Astrocyte (in vitro differentiated cells and primary cell): ENCODE data around the gene ZNRF1. TPM values are rescaled to one million over a fixed set of nuclear protein-coding genes. Genes with fewer than 3 reads are reported as not detected.

Experiments used
- DNase-seq: peaks from one replicate; pipeline ENCODE4 v3.0.0-alpha.2; 2010; ENCODE audit warnings: low read depth
- FAIRE-seq: peaks from 2 replicates; lab custom pipeline; 2011; peaks lifted over from hg19 to GRCh38; lab: Jason Lieb, UNC
- H2AFZ ChIP-seq: 2 replicates; pipeline ENCODE4 v1.6.0; 2012; ENCODE audit warnings: low read depth, low read length, inconsistent platforms
- H3K27ac ChIP-seq: 2 replicates; pipeline ENCODE4 v1.5.1; 2011; ENCODE audit warnings: low read depth, low read length, inconsistent platforms
- H3K27me3 ChIP-seq: 2 replicates; pipeline ENCODE4 v1.6.0; 2011; ENCODE audit warnings: low read length, inconsistent platforms; ENCODE audit not compliant: insufficient read depth
- H3K36me3 ChIP-seq: 2 replicates; pipeline ENCODE4 v1.5.1; 2011; ENCODE audit warnings: low read length, inconsistent platforms; ENCODE audit not compliant: insufficient read depth
- H3K4me1 ChIP-seq: 2 replicates; pipeline ENCODE4 v1.5.1; 2011; ENCODE audit warnings: low read length, inconsistent platforms; ENCODE audit not compliant: insufficient read depth
- H3K4me2 ChIP-seq: 2 replicates; pipeline ENCODE4 v1.6.0; 2012; ENCODE audit warnings: low read length, inconsistent platforms
- H3K4me3 ChIP-seq: 2 replicates; pipeline ENCODE4 v1.5.1; 2011; ENCODE audit warnings: low read depth, mild to moderate bottlenecking, low read length, inconsistent platforms; ENCODE audit not compliant: insufficient read depth
- H3K79me2 ChIP-seq: 2 replicates; pipeline ENCODE4 v1.6.0; 2012; ENCODE audit warnings: mild to moderate bottlenecking, low read length, inconsistent platforms; ENCODE audit not compliant: insufficient read depth
- H3K9ac ChIP-seq: 2 replicates; pipeline ENCODE4 v1.6.0; 2012; ENCODE audit warnings: mild to moderate bottlenecking, low read length, inconsistent platforms
- H3K9me3 ChIP-seq: 2 replicates; pipeline ENCODE4 v1.5.1; 2012; ENCODE audit warnings: low read depth, mild to moderate bottlenecking, low read length, inconsistent platforms; ENCODE audit not compliant: insufficient read depth
- H4K20me1 ChIP-seq: 2 replicates; pipeline ENCODE4 v1.6.0; 2012; ENCODE audit warnings: low read length, inconsistent platforms; ENCODE audit not compliant: insufficient read depth
- H3K27ac Mint-ChIP-seq: one replicate; pipeline ENCODE4 v1.8.0; 2021; ENCODE audit warnings: mild to moderate bottlenecking, mixed read lengths; ENCODE audit not compliant: unreplicated experiment
- H3K27me3 Mint-ChIP-seq: one replicate; pipeline ENCODE4 v1.8.0; 2021; ENCODE audit warnings: low read depth, mixed read lengths; ENCODE audit not compliant: unreplicated experiment
- H3K36me3 Mint-ChIP-seq: one replicate; pipeline ENCODE4 v1.8.0; 2021; ENCODE audit warnings: low read depth, mixed read lengths; ENCODE audit not compliant: unreplicated experiment
- H3K4me1 Mint-ChIP-seq: one replicate; pipeline ENCODE4 v1.8.0; 2021; ENCODE audit warnings: low read depth, mixed read lengths; ENCODE audit not compliant: unreplicated experiment
- H3K4me3 Mint-ChIP-seq: one replicate; pipeline ENCODE4 v1.8.0; 2021; ENCODE audit warnings: mild to moderate bottlenecking, moderate library complexity, mixed read lengths; ENCODE audit not compliant: unreplicated experiment
- H3K9me3 Mint-ChIP-seq: one replicate; pipeline ENCODE4 v1.8.0; 2021; ENCODE audit warnings: mild to moderate bottlenecking, mixed read lengths; ENCODE audit not compliant: unreplicated experiment
- EZH2 ChIP-seq: IDR thresholded peaks from 2 replicates; pipeline ENCODE4 v1.6.1; 2012; ENCODE audit warnings: mild to moderate bottlenecking, low read length, inconsistent platforms; ENCODE audit not compliant: insufficient read depth
- total RNA-seq: library from RNA; stranded (reverse); gene quantifications from 2 replicates; pipeline ENCODE4 v1.2.1, GENCODE V29; 2021
- TF ChIP-seq, protein P1 (sequence below): IDR thresholded peaks from 2 replicates; pipeline ENCODE4 v1.5.1; 2011; ENCODE audit warnings: low read depth, mild to moderate bottlenecking, inconsistent platforms, low read length, moderate library complexity; ENCODE audit not compliant: insufficient read depth

ZNRF1 gene
- total RNA-seq, 1 donor from 2014 or later, result 21.9 TPM

DNA sequence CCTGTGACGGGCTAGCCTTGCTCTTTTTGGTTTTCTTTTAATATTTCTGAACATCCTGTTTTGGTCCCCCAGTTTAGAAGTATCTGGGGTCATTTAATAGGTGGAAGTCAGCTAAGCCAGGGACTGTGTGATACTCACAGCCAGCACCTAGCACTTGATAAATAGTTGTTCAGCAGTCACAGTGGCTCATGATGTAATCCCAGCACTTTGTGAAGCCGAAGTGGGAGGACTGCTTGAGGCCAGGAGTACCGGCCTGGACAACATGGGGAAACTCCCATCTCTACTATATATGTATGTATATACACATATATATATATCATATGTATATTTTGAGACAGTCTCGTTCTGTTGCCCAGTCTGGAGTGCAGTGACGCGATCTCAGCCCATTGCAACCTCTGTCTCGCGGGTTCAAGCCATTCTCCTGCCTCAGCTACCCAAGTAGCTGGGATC lies 1.8 kb upstream of the ZNRF1 start:
- Histone ChIP-seq H3K4me2 (no peak overlapping the region), H4K20me1 (peaks cover 24% of the 10 kb centered on the region), H2AFZ (no peak overlapping the region), H3K79me2 (peaks cover 28% of the 10 kb centered on the region), H3K9me3 (no peaks in the 10 kb centered on the region), H3K36me3 (no peaks in the 10 kb centered on the region), H3K4me1 (peaks cover 19% of the 10 kb centered on the region), H3K9ac (no peak overlapping the region), H3K27me3 (no peaks in the 10 kb centered on the region), H3K4me3 (no peak overlapping the region), H3K27ac (no peak overlapping the region)
- Mint-ChIP-seq H3K27ac (no peak overlapping the region), H3K4me3 (no peak overlapping the region), H3K36me3 (no peaks in the 10 kb centered on the region), H3K4me1 (peaks cover 13% of the 10 kb centered on the region), H3K27me3 (peaks cover 7% of the 10 kb centered on the region), H3K9me3 (no peaks in the 10 kb centered on the region)
- DNase-seq (no peak), FAIRE-seq (no peak)
- no peak for TF ChIP-seq EZH2
- TF ChIP-seq, protein P1, sequence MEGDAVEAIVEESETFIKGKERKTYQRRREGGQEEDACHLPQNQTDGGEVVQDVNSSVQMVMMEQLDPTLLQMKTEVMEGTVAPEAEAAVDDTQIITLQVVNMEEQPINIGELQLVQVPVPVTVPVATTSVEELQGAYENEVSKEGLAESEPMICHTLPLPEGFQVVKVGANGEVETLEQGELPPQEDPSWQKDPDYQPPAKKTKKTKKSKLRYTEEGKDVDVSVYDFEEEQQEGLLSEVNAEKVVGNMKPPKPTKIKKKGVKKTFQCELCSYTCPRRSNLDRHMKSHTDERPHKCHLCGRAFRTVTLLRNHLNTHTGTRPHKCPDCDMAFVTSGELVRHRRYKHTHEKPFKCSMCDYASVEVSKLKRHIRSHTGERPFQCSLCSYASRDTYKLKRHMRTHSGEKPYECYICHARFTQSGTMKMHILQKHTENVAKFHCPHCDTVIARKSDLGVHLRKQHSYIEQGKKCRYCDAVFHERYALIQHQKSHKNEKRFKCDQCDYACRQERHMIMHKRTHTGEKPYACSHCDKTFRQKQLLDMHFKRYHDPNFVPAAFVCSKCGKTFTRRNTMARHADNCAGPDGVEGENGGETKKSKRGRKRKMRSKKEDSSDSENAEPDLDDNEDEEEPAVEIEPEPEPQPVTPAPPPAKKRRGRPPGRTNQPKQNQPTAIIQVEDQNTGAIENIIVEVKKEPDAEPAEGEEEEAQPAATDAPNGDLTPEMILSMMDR, result no peak

DNA sequence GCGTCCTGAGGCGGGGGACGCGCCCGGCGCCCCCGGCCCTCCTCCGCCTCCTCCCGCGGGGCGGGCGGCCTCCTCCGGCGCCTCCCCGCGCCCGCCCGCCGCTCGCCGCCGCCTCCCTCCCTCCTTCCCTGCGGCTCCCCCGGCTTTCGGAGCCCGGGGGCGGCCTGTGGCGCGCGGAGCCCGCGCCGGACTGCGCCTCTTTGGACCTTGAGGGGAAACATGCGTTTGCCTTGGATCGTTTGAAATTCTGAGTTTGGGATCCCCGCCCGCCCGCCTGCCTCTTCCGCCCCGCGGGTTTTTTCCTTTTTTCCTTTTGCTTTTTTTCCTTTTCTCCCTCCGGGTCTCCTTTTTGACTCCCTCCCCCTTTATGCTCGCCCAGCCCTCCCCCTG lies 390 bp downstream of the ZNRF1 start:
- no peaks in the 10 kb centered on the region for H3K27me3 Mint-ChIP-seq
- H3K4me2 ChIP-seq, result peak overlapping the region; percentile 99
- peaks cover 29% of the 10 kb centered on the region for H3K4me1 Mint-ChIP-seq
- peaks cover 19% of the 10 kb centered on the region for H3K4me1 ChIP-seq
- no peaks in the 10 kb centered on the region for H3K9me3 ChIP-seq
- H3K27ac Mint-ChIP-seq, result no peak overlapping the region
- H3K79me2 ChIP-seq, result peaks cover 49% of the 10 kb centered on the region
- peaks cover 46% of the 10 kb centered on the region for H4K20me1 ChIP-seq
- TF ChIP-seq, protein P1, result no peak
- TF ChIP-seq EZH2, result no peak
- peaks cover 2% of the 10 kb centered on the region for H3K36me3 Mint-ChIP-seq
- peak overlapping the region; percentile 84 for H3K4me3 ChIP-seq
- peak overlapping the region; percentile 80 for H3K9ac ChIP-seq
- FAIRE-seq (no peak), DNase-seq (no peak)
- no peaks in the 10 kb centered on the region for H3K27me3 ChIP-seq
- no peak overlapping the region for H2AFZ ChIP-seq
- no peaks in the 10 kb centered on the region for H3K9me3 Mint-ChIP-seq
- H3K36me3 ChIP-seq, result no peaks in the 10 kb centered on the region
- peak overlapping the region; percentile 84 for H3K4me3 Mint-ChIP-seq
- peak overlapping the region; percentile 27 for H3K27ac ChIP-seq

DNA sequence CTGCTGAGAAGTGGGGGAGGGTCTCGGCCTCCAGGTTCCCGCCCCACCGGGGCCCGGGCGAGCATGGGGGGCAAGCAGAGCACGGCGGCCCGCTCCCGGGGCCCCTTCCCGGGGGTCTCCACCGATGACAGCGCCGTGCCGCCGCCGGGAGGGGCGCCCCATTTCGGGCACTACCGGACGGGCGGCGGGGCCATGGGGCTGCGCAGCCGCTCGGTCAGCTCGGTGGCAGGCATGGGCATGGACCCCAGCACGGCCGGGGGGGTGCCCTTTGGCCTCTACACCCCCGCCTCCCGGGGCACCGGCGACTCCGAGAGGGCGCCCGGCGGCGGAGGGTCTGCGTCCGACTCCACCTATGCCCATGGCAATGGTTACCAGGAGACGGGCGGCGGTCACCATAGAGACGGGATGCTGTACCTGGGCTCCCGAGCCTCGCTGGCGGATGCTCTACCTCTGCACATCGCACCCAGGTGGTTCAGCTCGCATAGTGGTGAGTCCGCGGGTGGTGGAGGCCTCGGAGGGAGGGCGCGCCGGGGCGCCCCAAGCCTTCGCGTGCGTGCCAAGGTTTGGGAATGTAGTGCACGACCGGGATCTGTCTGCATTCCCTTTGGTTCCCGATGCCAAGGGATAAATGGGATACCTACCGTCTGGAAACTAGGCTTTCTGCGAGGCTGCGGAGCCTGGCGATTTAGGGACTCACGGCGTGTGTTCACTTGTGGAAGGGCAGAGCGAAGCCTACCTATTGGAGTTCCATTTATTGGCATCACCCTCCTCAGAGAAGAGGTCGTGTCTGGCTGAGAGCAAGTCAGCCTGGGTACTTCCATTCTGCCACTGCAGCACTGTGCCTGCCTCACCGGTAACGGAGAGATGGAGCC lies 1.0 kb downstream of the ZNRF1 start:
- TF ChIP-seq EZH2, result no peak
- TF ChIP-seq, protein P1, result no peak
- FAIRE-seq, result no peak
- peak overlapping the region; percentile 30 for H3K27ac ChIP-seq
- H3K79me2 ChIP-seq, result peaks cover 56% of the 10 kb centered on the region
- H3K36me3 ChIP-seq, result no peaks in the 10 kb centered on the region
- H3K27me3 Mint-ChIP-seq, result no peaks in the 10 kb centered on the region
- peak; percentile 46 for DNase-seq
- H3K4me3 ChIP-seq, result peak overlapping the region; percentile 84
- H3K27ac Mint-ChIP-seq, result no peak overlapping the region
- no peaks in the 10 kb centered on the region for H3K9me3 Mint-ChIP-seq
- peaks cover 2% of the 10 kb centered on the region for H3K36me3 Mint-ChIP-seq
- peak overlapping the region; percentile 99 for H3K4me2 ChIP-seq
- peak overlapping the region; percentile 86 for H3K4me3 Mint-ChIP-seq
- H3K4me1 Mint-ChIP-seq, result peaks cover 29% of the 10 kb centered on the region
- no peaks in the 10 kb centered on the region for H3K27me3 ChIP-seq
- H4K20me1 ChIP-seq, result peaks cover 52% of the 10 kb centered on the region
- H3K9ac ChIP-seq, result peak overlapping the region; percentile 80
- H2AFZ ChIP-seq, result peak overlapping the region; percentile 42
- H3K4me1 ChIP-seq, result peaks cover 19% of the 10 kb centered on the region
- no peaks in the 10 kb centered on the region for H3K9me3 ChIP-seq
